Measurements from ENCODE around the gene GCHFR. TPM values are rescaled to one million over a fixed set of nuclear protein-coding genes. Genes with fewer than 3 reads are reported as not detected.
A peak's percentile ranks its signal among the peaks of the same experiment; 100 is the strongest.

GCHFR gene
- 0.60 and 0.67 TPM in 2 replicates for polyA plus RNA-seq (2012; rRNA removed)
- 0.41 and 0.66 TPM in 2 replicates for polyA plus RNA-seq (2012; cell fraction: cytosol; rRNA removed)
- 0.12 and 0.18 TPM in 2 replicates for polyA plus RNA-seq (2012; cell fraction: nucleus; rRNA removed)

DNA sequence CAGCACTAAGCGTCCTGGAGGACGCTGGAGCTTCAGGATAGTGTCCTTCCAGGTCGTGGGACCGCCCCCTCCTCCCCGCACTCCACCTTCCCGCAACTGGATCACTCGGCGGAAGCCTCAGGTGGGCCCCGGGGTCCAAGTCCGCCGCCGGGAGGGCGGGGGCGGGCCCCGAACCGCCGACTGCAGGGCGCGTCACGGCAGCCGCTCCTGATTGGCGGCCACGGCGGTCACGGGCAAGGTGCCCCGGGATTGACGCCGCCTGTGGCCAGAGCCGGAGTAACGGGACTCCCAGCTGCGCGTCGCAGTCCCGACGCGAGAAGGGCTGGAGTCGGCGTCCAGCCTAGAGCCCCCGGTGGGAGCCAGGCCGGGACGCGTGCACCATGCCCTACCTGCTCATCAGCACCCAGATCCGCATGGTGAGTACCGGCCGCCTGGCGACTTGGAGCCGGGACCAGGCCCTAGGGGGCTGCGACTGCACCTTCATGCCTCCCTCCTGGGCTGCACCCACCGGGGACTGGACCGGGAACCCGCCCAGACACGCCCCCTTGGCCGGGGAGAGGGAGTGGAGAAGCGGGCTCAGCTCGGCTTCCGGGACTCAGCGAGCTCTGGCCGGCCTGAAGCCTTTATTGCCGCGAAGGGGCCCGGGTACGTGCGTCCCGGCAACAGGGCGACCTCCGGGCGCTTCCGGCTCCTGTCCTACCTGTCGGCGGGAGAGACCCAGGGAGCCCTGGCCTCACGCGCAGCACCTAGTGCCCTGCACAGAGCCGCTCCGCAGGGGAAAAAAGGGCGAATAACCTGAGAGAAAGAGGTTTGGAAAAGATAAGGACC is at the start of gene GCHFR:
Gene GCHFR, plus strand, starts transcription at position 268 of the 828 bp plus-strand sequence. Its CDS starts 113 bp downstream, at position 381.
- H2AFZ ChIP-seq (ENCODE audit: low read depth) = no peak within 1 kb of the TSS; the same call in 1 of the 2 replicates
- TF ChIP-seq FOXM1 (IDR thresholded peaks at IDR 0.05; ENCODE audit: low read depth) (no peak), EP300 (IDR thresholded peaks at IDR 0.05; ENCODE audit: borderline replicate concordance in 1 of 2, low read depth in 1 of 2, low read length in 1 of 2) (no peak), TCF12 (IDR thresholded peaks at IDR 0.05) (no peak), RAD21 (IDR thresholded peaks at IDR 0.05; ENCODE audit: low read length) (no peak), CTCF (IDR thresholded peaks at IDR 0.05) (no peak), NFIC (IDR thresholded peaks at IDR 0.05; ENCODE audit: borderline replicate concordance) (no peak), EZH2phosphoT487 (IDR thresholded peaks at IDR 0.05; ENCODE audit: borderline replicate concordance, low read depth) (no peak), CHD2 (IDR thresholded peaks at IDR 0.05; ENCODE audit: low read length, partially characterized antibody) (no peak), MAX (IDR thresholded peaks at IDR 0.05; ENCODE audit: low read depth) (no peak), TEAD4 (IDR thresholded peaks at IDR 0.05; ENCODE audit: borderline replicate concordance, insufficient read depth) (no peak), NRF1 (IDR thresholded peaks at IDR 0.05; ENCODE audit: low read depth, low read length) (no peak), ELF1 (IDR thresholded peaks at IDR 0.05) (no peak), SIN3A (IDR thresholded peaks at IDR 0.05; ENCODE audit: borderline replicate concordance, low read depth, low read length) (no peak), JUND (IDR thresholded peaks at IDR 0.05) (no peak)
- TF ChIP-seq, protein P1, sequence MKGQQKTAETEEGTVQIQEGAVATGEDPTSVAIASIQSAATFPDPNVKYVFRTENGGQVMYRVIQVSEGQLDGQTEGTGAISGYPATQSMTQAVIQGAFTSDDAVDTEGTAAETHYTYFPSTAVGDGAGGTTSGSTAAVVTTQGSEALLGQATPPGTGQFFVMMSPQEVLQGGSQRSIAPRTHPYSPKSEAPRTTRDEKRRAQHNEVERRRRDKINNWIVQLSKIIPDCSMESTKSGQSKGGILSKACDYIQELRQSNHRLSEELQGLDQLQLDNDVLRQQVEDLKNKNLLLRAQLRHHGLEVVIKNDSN (IDR thresholded peaks at IDR 0.05; ENCODE audit: borderline replicate concordance, low read depth) = no peak
- H3K9ac ChIP-seq = no peak within 1 kb of the TSS
- H3K4me3 ChIP-seq (ENCODE audit: low read depth in 2 of 2, low read length in 1 of 2) = no peak within 1 kb of the TSS; a peak in 1 of 4 replicates
- ChIA-PET POLR2A (no interaction called here), CTCF (interaction anchor here (0.9 to 31.8 kb wide), 4 partner anchors 19 to 110 kb away, joined by 3 to 555 read pairs (median 62); partner anchors contain the start of genes RHOV and RMDN3)
- no peaks in the 10 kb centered on the region for H3K79me2 ChIP-seq (ENCODE audit: insufficient read depth)
- WGBS (ENCODE audit: low lambda C conversion rate) = 59% methylated on average over 27 of the region's 75 CpGs
- H4K20me1 ChIP-seq (ENCODE audit: insufficient read depth) = no peaks in the 10 kb centered on the region
- peaks cover 32 to 53% of the 10 kb centered on the region in 2 experiments; a peak in 3 of 4 replicates for H3K4me1 ChIP-seq (ENCODE audit: control insufficient read depth in 1 of 2, insufficient read depth in 2 of 2, low read depth in 1 of 2, low read length in 1 of 2)
- H3K4me2 ChIP-seq = peak within 1 kb of the TSS; percentile 37; the same call in 1 of the 2 replicates
- H3F3A ChIP-seq (replicated peaks; ENCODE audit: insufficient read depth) = peaks cover 12% of the 10 kb centered on the region
- no peaks in the 10 kb centered on the region for H3K27me3 ChIP-seq (ENCODE audit: insufficient read depth)
- peak; percentile 67 for DNase-seq
- no peaks in the 10 kb centered on the region for H3K9me3 ChIP-seq
- H3K36me3 ChIP-seq (replicated peaks in 1 of 2; ENCODE audit: control insufficient read depth in 1 of 2, insufficient read depth in 2 of 2, low read length in 1 of 2) = peaks cover 0 to 4% of the 10 kb centered on the region in 2 experiments
- peak within 1 kb of the TSS in 1 of 2 experiments; percentile 34; a peak in 1 of 4 replicates for H3K27ac ChIP-seq (ENCODE audit: low read depth in 2 of 2, low read length in 1 of 2)
- H3K9me2 ChIP-seq = no peaks in the 10 kb centered on the region

Data from SK-N-SH (cell line).